Liver (tissue), 9 donors: ENCODE data around the gene RABGGTA. TPM values are rescaled to one million over a fixed set of nuclear protein-coding genes. Genes with fewer than 3 reads are reported as not detected.

Experiments used
- DNase-seq: peaks from one replicate; pipeline ENCODE4 v3.0.0-alpha.2; 2017; ENCODE audit warnings: low spot score
- H3K27ac ChIP-seq, 2 donors: one replicate each; pipeline ENCODE4 v1.7.0; 2013; ENCODE audit warnings: inconsistent platforms in 2 of 2, low read length in 2 of 2, control low read depth in 1 of 2, low read depth in 1 of 2, mild to moderate bottlenecking in 1 of 2
- H3K27me3 ChIP-seq, 4 donors: one replicate each; pipeline versions ENCODE4 v1.6.1 to v1.7.0; 2013; ENCODE audit warnings: low read length in 3 of 4, inconsistent platforms in 1 of 4, mild to moderate bottlenecking in 1 of 4, moderate library complexity in 1 of 4; ENCODE audit not compliant: control insufficient read depth in 4 of 4, insufficient read depth in 4 of 4
- H3K36me3 ChIP-seq, 4 donors: one replicate each; pipeline versions ENCODE4 v1.6.1 to v1.7.0; 2013; ENCODE audit warnings: low read length in 3 of 4, mild to moderate bottlenecking in 3 of 4, low read depth in 1 of 4, moderate library complexity in 1 of 4; ENCODE audit not compliant: control insufficient read depth in 4 of 4, insufficient read depth in 3 of 4
- H3K4me1 ChIP-seq, 4 donors: one replicate each; pipeline versions ENCODE4 v1.6.1 to v1.7.0; 2013; ENCODE audit warnings: low read length in 3 of 4, mild to moderate bottlenecking in 3 of 4, moderate library complexity in 1 of 4; ENCODE audit not compliant: control insufficient read depth in 4 of 4, insufficient read depth in 4 of 4
- H3K4me3 ChIP-seq, 3 donors: one replicate each; pipeline versions ENCODE4 v1.6.1 to v1.7.0; 2013; ENCODE audit warnings: low read length in 3 of 3, control low read depth in 1 of 3, low read depth in 1 of 3, mild to moderate bottlenecking in 1 of 3
- H3K9ac ChIP-seq, 2 donors: one replicate each; pipeline ENCODE4 v1.7.0; 2013; ENCODE audit warnings: low read length in 2 of 2, mild to moderate bottlenecking in 2 of 2, moderate library complexity in 2 of 2, control low read depth in 1 of 2, low read depth in 1 of 2
- H3K9me3 ChIP-seq, 4 donors: one replicate each; pipeline versions ENCODE4 v1.6.1 to v1.7.0; 2013; ENCODE audit warnings: low read length in 3 of 4; ENCODE audit not compliant: control insufficient read depth in 4 of 4
- CTCF ChIP-seq: fragments of 150-350 bp; IDR thresholded peaks from 2 replicates; pipeline ENCODE4 v1.5.1; 2017; ENCODE audit warnings: improper control_type of control experiment, low read depth, low read length; ENCODE audit not compliant: missing input control
- FOXA1 ChIP-seq: IDR thresholded peaks from 2 replicates; pipeline ENCODE4 v1.6.1; 2016; ENCODE audit warnings: antibody characterized with exemption
- GABPA ChIP-seq, 2 donors: IDR thresholded peaks in 1 of 2; conservative IDR thresholded peaks in 1 of 2; 2 replicates each; pipeline ENCODE4 v1.6.1; 2016; ENCODE audit warnings: antibody characterized with exemption in 2 of 2, mild to moderate bottlenecking in 1 of 2, moderate library complexity in 1 of 2
- HNF4A ChIP-seq, 2 donors: conservative IDR thresholded peaks; 2 replicates each; pipeline ENCODE4 v1.6.1; 2016; ENCODE audit warnings: antibody characterized with exemption in 2 of 2, mild to moderate bottlenecking in 2 of 2
- HNF4G ChIP-seq: IDR thresholded peaks from 2 replicates; pipeline ENCODE4 v1.6.1; 2016; ENCODE audit warnings: antibody characterized with exemption
- NR2F2 ChIP-seq: IDR thresholded peaks from 2 replicates; pipeline ENCODE4 v1.6.1; 2016; ENCODE audit warnings: antibody characterized with exemption
- RAD21 ChIP-seq, 2 donors: IDR thresholded peaks; 2 replicates each; pipeline ENCODE4 v1.6.1; 2016; ENCODE audit warnings: antibody characterized with exemption in 2 of 2, mild to moderate bottlenecking in 2 of 2
- RXRA ChIP-seq, 2 donors: IDR thresholded peaks; 2 replicates each; pipeline ENCODE4 v1.6.1; 2017 to 2018; ENCODE audit warnings: antibody characterized with exemption in 2 of 2, mild to moderate bottlenecking in 1 of 2
- SP1 ChIP-seq: IDR thresholded peaks from 2 replicates; pipeline ENCODE4 v1.6.1; 2018; ENCODE audit warnings: antibody characterized with exemption, mild to moderate bottlenecking
- YY1 ChIP-seq: IDR thresholded peaks from 2 replicates; pipeline ENCODE4 v1.6.1; 2016; ENCODE audit warnings: antibody characterized with exemption, mild to moderate bottlenecking
- WGBS: extraction: QIAGEN DNeasy Blood & Tissue Kit; methylation state at CpG from one replicate; pipeline ENCODE4 v1.1.7; 2013; 5-methylcytosine and 5-hydroxymethylcytosine counted together
- polyA plus RNA-seq, 2 donors: library from polyadenylated mRNA; stranded (reverse) in 1 of 2; unstranded in 1 of 2; fragments of 200-250 nt in 1 of 2; fragments of >200 nt in 1 of 2; fragmentation: Nextera tagmentation in 1 of 2; extraction: Ambion mirVana in 1 of 2; gene quantifications; one replicate each; pipeline versions ENCODE4 v1.2.1 to v1.2.3, GENCODE V29; 2013 to 2015
- total RNA-seq, 2 donors: library from RNA; depleted of rRNA; stranded (reverse); fragments of >200 nt; gene quantifications; one replicate each; pipeline ENCODE4 v1.2.3, GENCODE V29; 2014
- TF ChIP-seq, protein P1 (sequence below): IDR thresholded peaks from 2 replicates; pipeline ENCODE4 v1.6.1; 2016; ENCODE audit warnings: antibody characterized with exemption
- TF ChIP-seq, protein P2 (sequence below): IDR thresholded peaks from 2 replicates; pipeline ENCODE4 v1.6.1; 2016; ENCODE audit warnings: antibody characterized with exemption
- donor health status: healthy.
- donor health status: healthy.
- donor health status: healthy.
- donor health status: healthy.
- donor health status: healthy.

RABGGTA gene
- total and polyA plus RNA-seq, 4 donors, result 7.5 to 19.7 (median 13.2) TPM

DNA sequence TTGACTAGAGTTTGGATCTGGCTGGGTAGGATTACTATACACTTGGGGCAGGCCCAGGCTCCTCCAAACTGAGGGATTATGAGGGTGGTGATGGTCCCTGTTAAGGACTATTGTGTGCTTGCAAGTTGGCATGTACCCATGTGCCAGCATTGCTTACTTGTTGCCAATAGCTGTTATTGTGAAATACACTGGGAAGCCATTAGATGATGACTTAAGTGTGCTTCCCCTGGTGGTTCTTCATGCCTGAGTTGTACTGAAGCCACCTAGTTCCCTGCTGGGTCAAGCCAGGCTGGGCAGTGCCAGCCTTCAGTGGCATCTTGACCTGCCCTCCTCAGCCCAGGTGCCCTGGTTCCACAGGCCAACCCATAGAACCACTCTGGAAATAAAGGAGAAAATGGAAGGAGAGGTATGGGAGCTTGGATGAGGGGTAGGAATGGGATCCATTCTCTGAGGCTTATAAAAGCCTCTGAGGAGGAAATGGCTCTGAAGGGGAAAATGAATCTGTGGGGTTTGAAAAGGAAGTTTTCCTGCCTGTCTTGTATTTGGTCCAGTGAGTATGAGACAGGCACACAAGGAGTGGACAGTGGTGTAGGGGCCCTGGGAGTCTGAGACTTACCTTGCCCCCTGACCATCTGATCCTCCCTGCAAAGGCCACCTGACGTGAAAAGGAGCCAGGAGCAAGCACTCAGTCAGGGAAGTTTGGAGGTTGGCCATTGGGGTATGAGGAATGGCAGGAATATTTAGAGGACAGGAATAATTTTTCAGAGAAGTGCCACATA, 40.6 kb upstream of the RABGGTA start:
- no peak for DNase-seq
- peaks cover 27 to 50% (median 39%) of the 10 kb centered on the region in 4 donors for H3K4me1 ChIP-seq
- TF ChIP-seq RAD21 (IDR thresholded peaks at IDR 0.05), result no peak
- peak; percentile 6 for TF ChIP-seq SP1
- TF ChIP-seq HNF4A (conservative IDR thresholded peaks at IDR 0.05), result peak; percentile 14 to 16
- peak; percentile 93 for TF ChIP-seq YY1
- TF ChIP-seq, protein P1, sequence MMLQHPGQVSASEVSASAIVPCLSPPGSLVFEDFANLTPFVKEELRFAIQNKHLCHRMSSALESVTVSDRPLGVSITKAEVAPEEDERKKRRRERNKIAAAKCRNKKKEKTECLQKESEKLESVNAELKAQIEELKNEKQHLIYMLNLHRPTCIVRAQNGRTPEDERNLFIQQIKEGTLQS, result no peak
- 92% methylated on average over 1 of the region's 1 CpG for WGBS
- no peaks in the 10 kb centered on the region for H3K36me3 ChIP-seq
- H3K9ac ChIP-seq, result no peak overlapping the region
- peak overlapping the region in 1 of 3 donors; percentile 49 for H3K4me3 ChIP-seq
- no peaks in the 10 kb centered on the region for H3K9me3 ChIP-seq
- no peaks in the 10 kb centered on the region for H3K27me3 ChIP-seq
- peak overlapping the region; percentile 92 to 97 for H3K27ac ChIP-seq

- Histone ChIP-seq H3K36me3 (peaks cover 0 to 7% (median 4%) of the 10 kb centered on the region in 4 donors), H3K9me3 (no peaks in the 10 kb centered on the region), H3K9ac (peak within 1 kb of the TSS; percentile 44 to 64), H3K27ac (peak within 1 kb of the TSS; percentile 92 to 97), H3K27me3 (no peaks in the 10 kb centered on the region), H3K4me3 (peak within 1 kb of the TSS in 2 of 3 donors; percentile 38 to 49), H3K4me1 (peaks cover 26 to 55% (median 48%) of the 10 kb centered on the region in 4 donors)
- TF ChIP-seq CTCF, result peak; percentile 35
- TF ChIP-seq HNF4G, result no peak
- 18% methylated on average over 99 of the region's 99 CpGs for WGBS
- peak; percentile 72 for DNase-seq
Measured at GRCh38 chr14:24310646-24311604, 39.5 kb upstream of the RABGGTA start, which contains the start of gene LTB4R. Gene LTB4R (plus strand): TSS chr14:24311502. CDS start chr14:24315652, 4,150 bp downstream.

- Histone ChIP-seq H3K27ac (peak overlapping the region; percentile 92 to 97), H3K27me3 (no peaks in the 10 kb centered on the region), H3K4me3 (peak overlapping the region in 2 of 3 donors; percentile 38 to 49), H3K4me1 (peaks cover 24 to 61% (median 54%) of the 10 kb centered on the region in 4 donors), H3K9me3 (no peaks in the 10 kb centered on the region), H3K9ac (peak overlapping the region; percentile 40 to 64), H3K36me3 (peaks cover 0 to 14% (median 9%) of the 10 kb centered on the region in 4 donors)
- peak; percentile 74 for DNase-seq
- WGBS, result 12% methylated on average over 5 of the region's 5 CpGs
- TF ChIP-seq SP1 (no peak), CTCF (no peak), HNF4A (conservative IDR thresholded peaks at IDR 0.05) (peak; percentile 6 to 62), GABPA (IDR thresholded peaks at IDR 0.05 in 1 of 2, conservative IDR thresholded peaks at IDR 0.05 in 1 of 2) (no peak), RXRA (IDR thresholded peaks at IDR 0.05) (peak in 1 of 2 donors; percentile 26), NR2F2 (no peak), FOXA1 (no peak), HNF4G (no peak)
- TF ChIP-seq, protein P1, result no peak
- TF ChIP-seq, protein P2, sequence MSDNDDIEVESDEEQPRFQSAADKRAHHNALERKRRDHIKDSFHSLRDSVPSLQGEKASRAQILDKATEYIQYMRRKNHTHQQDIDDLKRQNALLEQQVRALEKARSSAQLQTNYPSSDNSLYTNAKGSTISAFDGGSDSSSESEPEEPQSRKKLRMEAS, result no peak
Measured at GRCh38 chr14:24310265-24310645, 38.9 kb upstream of the RABGGTA start.
